Measurements from ENCODE around the gene PLPP4.

DNA sequence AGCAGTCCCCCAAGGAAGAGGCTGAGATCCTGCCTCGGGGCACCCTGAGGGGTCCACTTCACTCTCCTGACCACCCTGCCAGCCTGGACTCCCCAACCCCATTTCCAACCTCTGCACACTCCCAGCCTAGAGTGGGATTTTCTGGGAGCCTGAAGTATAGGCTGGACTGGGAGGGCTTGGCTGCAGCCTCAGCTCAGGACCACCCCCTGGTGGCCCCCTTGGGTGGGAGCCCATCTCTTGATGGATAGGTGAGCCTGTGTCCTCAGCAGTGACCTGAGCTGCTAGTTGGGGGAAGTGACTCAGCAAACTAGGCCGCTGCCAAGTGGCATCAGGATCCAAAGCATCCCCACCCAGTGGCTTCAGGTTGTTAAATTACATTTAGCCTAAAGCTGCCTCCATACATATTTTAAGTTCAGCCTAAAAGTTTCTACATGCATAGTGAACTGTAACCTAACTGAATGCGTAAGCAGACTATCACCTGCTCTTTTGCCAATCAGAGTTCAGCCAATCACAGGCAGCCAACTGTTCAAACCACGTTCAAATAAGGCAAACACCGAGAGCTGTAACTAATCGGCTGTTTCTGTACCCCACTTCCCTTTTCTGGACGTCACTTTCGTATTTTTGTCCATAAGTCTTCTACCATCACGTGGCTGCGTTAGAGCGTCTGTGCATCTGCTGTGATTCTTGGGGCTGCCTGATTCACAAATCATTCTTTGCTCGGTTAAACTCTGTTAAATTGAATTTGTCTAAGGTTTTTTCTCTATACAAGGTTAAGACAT lies 144.0 kb downstream of the PLPP4 start:
- TF ChIP-seq ZFP3 (CRISPR knock-in tag; IDR thresholded peaks at IDR 0.05), result no peak
- no peak for TF ChIP-seq ARNTL (CRISPR knock-in tag; IDR thresholded peaks at IDR 0.05; ENCODE audit: borderline replicate concordance, low read depth)
- TF ChIP-seq OSR1 (CRISPR knock-in tag; IDR thresholded peaks at IDR 0.05), result no peak
- TF ChIP-seq, protein P1, sequence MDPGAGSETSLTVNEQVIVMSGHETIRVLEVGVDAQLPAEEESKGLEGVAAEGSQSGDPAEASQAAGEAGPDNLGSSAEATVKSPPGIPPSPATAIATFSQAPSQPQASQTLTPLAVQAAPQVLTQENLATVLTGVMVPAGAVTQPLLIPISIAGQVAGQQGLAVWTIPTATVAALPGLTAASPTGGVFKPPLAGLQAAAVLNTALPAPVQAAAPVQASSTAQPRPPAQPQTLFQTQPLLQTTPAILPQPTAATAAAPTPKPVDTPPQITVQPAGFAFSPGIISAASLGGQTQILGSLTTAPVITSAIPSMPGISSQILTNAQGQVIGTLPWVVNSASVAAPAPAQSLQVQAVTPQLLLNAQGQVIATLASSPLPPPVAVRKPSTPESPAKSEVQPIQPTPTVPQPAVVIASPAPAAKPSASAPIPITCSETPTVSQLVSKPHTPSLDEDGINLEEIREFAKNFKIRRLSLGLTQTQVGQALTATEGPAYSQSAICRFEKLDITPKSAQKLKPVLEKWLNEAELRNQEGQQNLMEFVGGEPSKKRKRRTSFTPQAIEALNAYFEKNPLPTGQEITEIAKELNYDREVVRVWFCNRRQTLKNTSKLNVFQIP (CRISPR knock-in tag; IDR thresholded peaks at IDR 0.05; ENCODE audit: borderline replicate concordance, low read depth), result no peak
- no peak for TF ChIP-seq ISL1 (CRISPR knock-in tag; IDR thresholded peaks at IDR 0.05)
- TF ChIP-seq ZFP30 (CRISPR knock-in tag; IDR thresholded peaks at IDR 0.05), result no peak
- TF ChIP-seq RARB (CRISPR knock-in tag; IDR thresholded peaks at IDR 0.05), result no peak
- no peak for TF ChIP-seq BACH2 (CRISPR knock-in tag; IDR thresholded peaks at IDR 0.05; ENCODE audit: borderline replicate concordance)
- TF ChIP-seq ESRRG (CRISPR knock-in tag; IDR thresholded peaks at IDR 0.05), result no peak
- TF ChIP-seq, protein P2, sequence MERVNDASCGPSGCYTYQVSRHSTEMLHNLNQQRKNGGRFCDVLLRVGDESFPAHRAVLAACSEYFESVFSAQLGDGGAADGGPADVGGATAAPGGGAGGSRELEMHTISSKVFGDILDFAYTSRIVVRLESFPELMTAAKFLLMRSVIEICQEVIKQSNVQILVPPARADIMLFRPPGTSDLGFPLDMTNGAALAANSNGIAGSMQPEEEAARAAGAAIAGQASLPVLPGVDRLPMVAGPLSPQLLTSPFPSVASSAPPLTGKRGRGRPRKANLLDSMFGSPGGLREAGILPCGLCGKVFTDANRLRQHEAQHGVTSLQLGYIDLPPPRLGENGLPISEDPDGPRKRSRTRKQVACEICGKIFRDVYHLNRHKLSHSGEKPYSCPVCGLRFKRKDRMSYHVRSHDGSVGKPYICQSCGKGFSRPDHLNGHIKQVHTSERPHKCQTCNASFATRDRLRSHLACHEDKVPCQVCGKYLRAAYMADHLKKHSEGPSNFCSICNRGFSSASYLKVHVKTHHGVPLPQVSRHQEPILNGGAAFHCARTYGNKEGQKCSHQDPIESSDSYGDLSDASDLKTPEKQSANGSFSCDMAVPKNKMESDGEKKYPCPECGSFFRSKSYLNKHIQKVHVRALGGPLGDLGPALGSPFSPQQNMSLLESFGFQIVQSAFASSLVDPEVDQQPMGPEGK (CRISPR knock-in tag; IDR thresholded peaks at IDR 0.05; ENCODE audit: borderline replicate concordance), result no peak
- no peak for TF ChIP-seq ZNF70 (CRISPR knock-in tag; IDR thresholded peaks at IDR 0.05)
- no peak for TF ChIP-seq CSDC2 (CRISPR knock-in tag; IDR thresholded peaks at IDR 0.05)
- TF ChIP-seq, protein P3, sequence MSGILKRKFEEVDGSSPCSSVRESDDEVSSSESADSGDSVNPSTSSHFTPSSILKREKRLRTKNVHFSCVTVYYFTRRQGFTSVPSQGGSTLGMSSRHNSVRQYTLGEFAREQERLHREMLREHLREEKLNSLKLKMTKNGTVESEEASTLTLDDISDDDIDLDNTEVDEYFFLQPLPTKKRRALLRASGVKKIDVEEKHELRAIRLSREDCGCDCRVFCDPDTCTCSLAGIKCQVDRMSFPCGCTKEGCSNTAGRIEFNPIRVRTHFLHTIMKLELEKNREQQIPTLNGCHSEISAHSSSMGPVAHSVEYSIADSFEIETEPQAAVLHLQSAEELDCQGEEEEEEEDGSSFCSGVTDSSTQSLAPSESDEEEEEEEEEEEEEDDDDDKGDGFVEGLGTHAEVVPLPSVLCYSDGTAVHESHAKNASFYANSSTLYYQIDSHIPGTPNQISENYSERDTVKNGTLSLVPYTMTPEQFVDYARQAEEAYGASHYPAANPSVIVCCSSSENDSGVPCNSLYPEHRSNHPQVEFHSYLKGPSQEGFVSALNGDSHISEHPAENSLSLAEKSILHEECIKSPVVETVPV (CRISPR knock-in tag; IDR thresholded peaks at IDR 0.05), result no peak
- no peak for TF ChIP-seq TCF4 (CRISPR knock-in tag; IDR thresholded peaks at IDR 0.05; ENCODE audit: borderline replicate concordance)

All from SK-N-SH treated with all-trans-retinoic acid at 6 μM for 48 hours (cell line).